ENCODE measurements around the gene ZMIZ1. TPM values are rescaled to one million over a fixed set of nuclear protein-coding genes. Genes with fewer than 3 reads are reported as not detected.

Gene ZMIZ1
- total RNA-seq, 6 donors from 2014 or later, result 51.0 to 99.2 (median 91.8) TPM

DNA sequence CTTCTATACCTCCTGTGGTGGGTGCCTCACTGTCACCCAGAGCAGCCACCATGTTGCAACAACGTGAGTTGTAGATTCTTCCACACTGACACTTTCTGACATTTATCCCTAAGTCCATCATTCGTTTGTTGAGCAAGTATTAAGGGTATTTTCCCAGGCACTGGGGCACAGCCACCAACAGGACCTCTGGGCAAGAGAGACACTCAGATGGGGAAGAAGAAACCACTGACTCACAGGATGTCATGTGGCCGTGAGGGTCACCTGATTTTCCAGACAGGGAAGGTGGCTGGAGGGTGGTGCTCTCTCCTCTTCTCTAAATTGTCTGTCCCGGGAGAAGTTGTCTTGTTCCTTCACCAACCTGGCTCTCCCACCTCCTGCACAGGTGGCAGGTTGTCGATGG, 226.8 kb downstream of the ZMIZ1 start:
- DNase-seq, result peak in 1 of 2 donors; percentile 82
- TF ChIP-seq EP300 (IDR thresholded peaks at IDR 0.05) (peak in 1 of 4 donors; percentile 64), POLR2A (IDR thresholded peaks at IDR 0.05) (peak in 1 of 4 donors; percentile 19), POLR2AphosphoS5 (IDR thresholded peaks at IDR 0.05) (peak; percentile 13 to 17)
- TF ChIP-seq, protein P1, sequence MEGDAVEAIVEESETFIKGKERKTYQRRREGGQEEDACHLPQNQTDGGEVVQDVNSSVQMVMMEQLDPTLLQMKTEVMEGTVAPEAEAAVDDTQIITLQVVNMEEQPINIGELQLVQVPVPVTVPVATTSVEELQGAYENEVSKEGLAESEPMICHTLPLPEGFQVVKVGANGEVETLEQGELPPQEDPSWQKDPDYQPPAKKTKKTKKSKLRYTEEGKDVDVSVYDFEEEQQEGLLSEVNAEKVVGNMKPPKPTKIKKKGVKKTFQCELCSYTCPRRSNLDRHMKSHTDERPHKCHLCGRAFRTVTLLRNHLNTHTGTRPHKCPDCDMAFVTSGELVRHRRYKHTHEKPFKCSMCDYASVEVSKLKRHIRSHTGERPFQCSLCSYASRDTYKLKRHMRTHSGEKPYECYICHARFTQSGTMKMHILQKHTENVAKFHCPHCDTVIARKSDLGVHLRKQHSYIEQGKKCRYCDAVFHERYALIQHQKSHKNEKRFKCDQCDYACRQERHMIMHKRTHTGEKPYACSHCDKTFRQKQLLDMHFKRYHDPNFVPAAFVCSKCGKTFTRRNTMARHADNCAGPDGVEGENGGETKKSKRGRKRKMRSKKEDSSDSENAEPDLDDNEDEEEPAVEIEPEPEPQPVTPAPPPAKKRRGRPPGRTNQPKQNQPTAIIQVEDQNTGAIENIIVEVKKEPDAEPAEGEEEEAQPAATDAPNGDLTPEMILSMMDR (IDR thresholded peaks at IDR 0.05), result no peak
- H3K27me3 ChIP-seq, result no peaks in the 10 kb centered on the region
- peaks cover 22 to 95% (median 77%) of the 10 kb centered on the region in 4 donors for H3K36me3 ChIP-seq
- no peaks in the 10 kb centered on the region for H3K9me3 ChIP-seq
- peak overlapping the region; percentile 74 to 84 (median 80) for H3K27ac ChIP-seq
- H3K4me3 ChIP-seq, result no peak overlapping the region
- ATAC-seq (ENCODE audit: low FRiP score in 2 of 2), result peak in 1 of 2 donors; percentile 13
- peaks cover 37 to 49% (median 38%) of the 10 kb centered on the region in 4 donors for H3K4me1 ChIP-seq
- WGBS, 2 donors, result 66 to 70% methylated on average over 5 of the region's 5 CpGs

DNA sequence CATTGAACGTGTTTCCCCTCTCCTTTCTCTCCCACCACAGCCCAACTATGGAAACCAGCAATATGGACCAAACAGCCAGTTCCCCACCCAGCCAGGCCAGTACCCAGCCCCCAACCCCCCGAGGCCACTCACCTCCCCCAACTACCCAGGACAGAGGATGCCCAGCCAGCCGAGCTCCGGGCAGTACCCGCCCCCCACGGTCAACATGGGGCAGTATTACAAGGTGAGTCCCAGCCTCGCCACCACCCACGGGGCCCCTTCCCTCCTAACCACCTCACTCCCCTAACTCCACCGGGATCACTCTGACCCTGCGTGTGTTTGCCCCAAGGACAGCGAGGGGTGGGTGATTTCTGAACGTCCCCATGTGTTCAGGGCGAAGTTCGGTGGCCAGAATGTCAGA, 227.7 kb downstream of the ZMIZ1 start:
- TF ChIP-seq POLR2A (IDR thresholded peaks at IDR 0.05) (no peak), POLR2AphosphoS5 (IDR thresholded peaks at IDR 0.05) (no peak), EP300 (IDR thresholded peaks at IDR 0.05) (no peak)
- TF ChIP-seq, protein P1 (IDR thresholded peaks at IDR 0.05), result no peak
- no peaks in the 10 kb centered on the region for H3K27me3 ChIP-seq
- DNase-seq, result peak in 1 of 2 donors; percentile 56
- no peaks in the 10 kb centered on the region for H3K9me3 ChIP-seq
- ATAC-seq (ENCODE audit: low FRiP score in 2 of 2), result no peak
- peaks cover 37 to 49% (median 38%) of the 10 kb centered on the region in 4 donors for H3K4me1 ChIP-seq
- H3K36me3 ChIP-seq, result peaks cover 31 to 95% (median 78%) of the 10 kb centered on the region in 4 donors
- whole genome bisulfite sequencing, 2 donors, result 88 to 96% methylated on average over 10 to 14 of the region's 14 CpGs
- H3K4me3 ChIP-seq, result no peak overlapping the region
- H3K27ac ChIP-seq, result peak overlapping the region in 2 of 4 donors; percentile 78 to 84

DNA sequence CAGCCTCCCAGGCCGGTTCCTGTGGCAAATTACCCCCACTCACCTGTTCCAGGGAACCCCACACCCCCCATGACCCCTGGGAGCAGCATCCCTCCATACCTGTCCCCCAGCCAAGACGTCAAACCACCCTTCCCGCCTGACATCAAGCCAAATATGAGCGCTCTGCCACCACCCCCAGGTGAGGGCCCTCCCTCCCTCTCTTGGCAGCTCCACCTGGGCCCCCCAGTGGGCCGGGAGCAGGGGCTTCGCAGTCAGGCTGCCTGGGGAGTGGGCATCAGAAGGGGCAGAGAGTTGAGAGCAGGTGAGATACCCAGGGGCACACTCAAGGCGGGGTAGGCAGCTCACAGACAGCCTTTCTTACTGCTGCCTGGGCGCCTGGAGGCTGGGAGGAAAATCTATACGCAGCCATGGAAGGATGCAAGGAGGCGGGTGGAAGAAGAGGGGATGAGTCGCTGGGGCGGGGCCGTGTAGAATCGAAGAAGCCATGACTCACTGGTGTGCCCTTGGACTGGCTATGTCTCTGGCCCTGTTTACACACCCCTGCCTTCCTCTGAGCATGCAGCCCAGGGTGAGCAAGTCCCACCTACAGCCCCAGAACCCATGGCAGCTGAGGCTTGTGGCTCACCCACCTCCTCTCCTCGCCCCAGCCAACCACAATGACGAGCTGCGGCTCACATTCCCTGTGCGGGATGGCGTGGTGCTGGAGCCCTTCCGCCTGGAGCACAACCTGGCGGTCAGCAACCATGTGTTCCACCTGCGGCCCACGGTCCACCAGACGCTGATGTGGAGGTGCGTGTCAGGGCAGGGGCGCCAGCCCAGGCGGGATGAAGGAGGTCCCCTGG, 229.9 kb downstream of the ZMIZ1 start:
- TF ChIP-seq EP300 (IDR thresholded peaks at IDR 0.05) (no peak), POLR2AphosphoS5 (IDR thresholded peaks at IDR 0.05) (peak in 1 of 2 donors; percentile 25)
- peak; percentile 73 to 77 for DNase-seq
- Histone ChIP-seq H3K27ac (peak overlapping the region; percentile 36 to 54 (median 40)), H3K4me1 (peaks cover 20 to 31% (median 24%) of the 10 kb centered on the region in 4 donors), H3K4me3 (no peak overlapping the region), H3K27me3 (no peaks in the 10 kb centered on the region), H3K36me3 (peaks cover 40 to 99% (median 89%) of the 10 kb centered on the region in 4 donors), H3K9me3 (no peaks in the 10 kb centered on the region)
- peak; percentile 34 to 76 for ATAC-seq (ENCODE audit: low FRiP score in 2 of 2)
- WGBS, 2 donors, result 79 to 86% methylated on average over 12 to 27 of the region's 27 CpGs

DNA sequence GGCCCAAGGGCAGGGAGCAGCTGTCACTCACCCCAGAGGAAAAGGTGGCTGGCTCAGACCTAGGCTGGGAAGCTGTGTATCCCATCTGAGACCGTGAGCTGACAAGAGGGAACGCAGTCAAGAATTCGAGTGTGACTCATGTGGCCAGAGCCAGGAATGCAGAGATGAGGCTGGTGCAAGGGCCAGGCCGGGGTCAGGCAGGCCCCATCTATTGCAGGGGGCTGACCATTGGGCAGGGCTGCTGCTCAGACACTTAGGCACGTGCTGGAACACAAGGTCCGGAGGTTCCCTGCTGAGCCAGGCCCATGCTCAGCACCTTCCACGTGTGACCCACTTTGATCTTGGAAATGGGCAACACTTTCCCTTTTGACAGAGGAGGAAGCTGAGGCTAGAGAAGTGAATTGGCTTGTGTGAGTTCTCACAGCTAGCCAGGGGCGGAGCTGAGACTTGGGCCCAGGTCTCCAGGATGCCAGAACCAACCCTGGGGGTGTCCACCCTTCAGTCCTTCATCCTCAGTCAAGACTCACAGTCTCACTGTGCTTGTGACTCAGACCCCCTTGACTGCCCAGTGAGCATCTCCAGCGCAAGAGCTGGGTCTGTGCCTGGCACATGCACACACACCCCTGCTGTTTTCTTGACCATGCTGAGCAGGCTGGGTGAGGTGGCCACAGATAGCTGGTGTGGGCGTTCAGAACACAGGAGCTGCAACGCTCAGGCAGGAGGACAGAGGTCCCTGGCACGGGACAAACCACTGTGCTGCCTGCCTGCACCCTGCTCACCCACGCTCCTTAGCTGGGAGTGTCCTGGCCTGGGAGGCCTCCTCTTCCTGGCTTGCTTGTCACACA, 230.9 kb downstream of the ZMIZ1 start:
- Histone ChIP-seq H3K27ac (peak overlapping the region; percentile 36 to 54 (median 40)), H3K27me3 (no peaks in the 10 kb centered on the region), H3K9me3 (no peaks in the 10 kb centered on the region), H3K4me1 (peaks cover 12 to 22% (median 17%) of the 10 kb centered on the region in 4 donors), H3K36me3 (peaks cover 47 to 99% (median 91%) of the 10 kb centered on the region in 4 donors), H3K4me3 (no peak overlapping the region)
- TF ChIP-seq POLR2A (IDR thresholded peaks at IDR 0.05) (no peak), POLR2AphosphoS5 (IDR thresholded peaks at IDR 0.05) (peak in 1 of 2 donors; percentile 48), EP300 (IDR thresholded peaks at IDR 0.05) (no peak)
- TF ChIP-seq, protein P1 (IDR thresholded peaks at IDR 0.05), result no peak
- DNase-seq (no peak), ATAC-seq (ENCODE audit: low FRiP score in 2 of 2) (peak; percentile 6 to 23)
- 86 to 89% methylated on average over 11 to 13 of the region's 13 CpGs for WGBS, 2 donors
